ENCODE results near the gene AOX1.

DNA sequence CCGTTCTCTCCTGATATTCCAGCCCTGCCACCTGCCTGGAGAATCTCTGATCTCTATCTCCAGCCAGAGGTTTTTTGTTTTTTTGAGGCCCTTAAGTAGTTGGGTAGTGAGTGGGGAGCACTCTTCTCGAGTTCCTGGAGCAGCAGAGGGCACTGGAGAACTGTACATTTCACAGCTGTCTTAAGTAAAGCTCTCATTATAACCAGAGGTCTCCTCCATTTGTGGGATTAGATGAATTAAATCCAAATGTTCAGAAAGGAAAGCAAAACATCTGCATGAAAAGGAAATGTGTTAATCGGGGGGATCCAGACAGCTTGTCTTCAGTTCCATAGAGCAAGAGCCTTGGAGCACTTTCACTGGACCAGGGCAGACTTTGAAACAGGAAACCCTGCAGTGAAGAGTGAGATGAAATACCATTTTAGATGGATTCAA, 32.8 kb downstream of the AOX1 start:
- TF ChIP-seq FOSL2 (IDR thresholded peaks at IDR 0.05; ENCODE audit: borderline replicate concordance, low read depth) (no peak), TCF12 (IDR thresholded peaks at IDR 0.05) (no peak), EP300 (IDR thresholded peaks at IDR 0.05; ENCODE audit: borderline replicate concordance in 1 of 2, low read depth in 1 of 2, low read length in 1 of 2) (no peak), EZH2phosphoT487 (IDR thresholded peaks at IDR 0.05; ENCODE audit: borderline replicate concordance, low read depth) (no peak), NFIC (IDR thresholded peaks at IDR 0.05; ENCODE audit: borderline replicate concordance) (no peak), SMC3 (IDR thresholded peaks at IDR 0.05; ENCODE audit: low read depth, low read length) (peak; percentile 47), RXRA (IDR thresholded peaks at IDR 0.05; ENCODE audit: borderline replicate concordance, low read depth) (no peak), JUND (IDR thresholded peaks at IDR 0.05) (no peak)
- TF ChIP-seq, protein P1, sequence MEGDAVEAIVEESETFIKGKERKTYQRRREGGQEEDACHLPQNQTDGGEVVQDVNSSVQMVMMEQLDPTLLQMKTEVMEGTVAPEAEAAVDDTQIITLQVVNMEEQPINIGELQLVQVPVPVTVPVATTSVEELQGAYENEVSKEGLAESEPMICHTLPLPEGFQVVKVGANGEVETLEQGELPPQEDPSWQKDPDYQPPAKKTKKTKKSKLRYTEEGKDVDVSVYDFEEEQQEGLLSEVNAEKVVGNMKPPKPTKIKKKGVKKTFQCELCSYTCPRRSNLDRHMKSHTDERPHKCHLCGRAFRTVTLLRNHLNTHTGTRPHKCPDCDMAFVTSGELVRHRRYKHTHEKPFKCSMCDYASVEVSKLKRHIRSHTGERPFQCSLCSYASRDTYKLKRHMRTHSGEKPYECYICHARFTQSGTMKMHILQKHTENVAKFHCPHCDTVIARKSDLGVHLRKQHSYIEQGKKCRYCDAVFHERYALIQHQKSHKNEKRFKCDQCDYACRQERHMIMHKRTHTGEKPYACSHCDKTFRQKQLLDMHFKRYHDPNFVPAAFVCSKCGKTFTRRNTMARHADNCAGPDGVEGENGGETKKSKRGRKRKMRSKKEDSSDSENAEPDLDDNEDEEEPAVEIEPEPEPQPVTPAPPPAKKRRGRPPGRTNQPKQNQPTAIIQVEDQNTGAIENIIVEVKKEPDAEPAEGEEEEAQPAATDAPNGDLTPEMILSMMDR (IDR thresholded peaks at IDR 0.05) = peak; percentile 43
- TF ChIP-seq, protein P2, sequence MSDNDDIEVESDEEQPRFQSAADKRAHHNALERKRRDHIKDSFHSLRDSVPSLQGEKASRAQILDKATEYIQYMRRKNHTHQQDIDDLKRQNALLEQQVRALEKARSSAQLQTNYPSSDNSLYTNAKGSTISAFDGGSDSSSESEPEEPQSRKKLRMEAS (IDR thresholded peaks at IDR 0.05; ENCODE audit: low read depth) = no peak
- TF ChIP-seq, protein P3, sequence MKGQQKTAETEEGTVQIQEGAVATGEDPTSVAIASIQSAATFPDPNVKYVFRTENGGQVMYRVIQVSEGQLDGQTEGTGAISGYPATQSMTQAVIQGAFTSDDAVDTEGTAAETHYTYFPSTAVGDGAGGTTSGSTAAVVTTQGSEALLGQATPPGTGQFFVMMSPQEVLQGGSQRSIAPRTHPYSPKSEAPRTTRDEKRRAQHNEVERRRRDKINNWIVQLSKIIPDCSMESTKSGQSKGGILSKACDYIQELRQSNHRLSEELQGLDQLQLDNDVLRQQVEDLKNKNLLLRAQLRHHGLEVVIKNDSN (IDR thresholded peaks at IDR 0.05; ENCODE audit: borderline replicate concordance, low read depth) = no peak
